Measurements from ENCODE around the gene TSPAN18. TPM values are rescaled to one million over a fixed set of nuclear protein-coding genes. Genes with fewer than 3 reads are reported as not detected.

TSPAN18 gene
- total RNA-seq, 6 donors from 2014 or later: 8.2 to 48.6 (median 17.5) TPM

DNA sequence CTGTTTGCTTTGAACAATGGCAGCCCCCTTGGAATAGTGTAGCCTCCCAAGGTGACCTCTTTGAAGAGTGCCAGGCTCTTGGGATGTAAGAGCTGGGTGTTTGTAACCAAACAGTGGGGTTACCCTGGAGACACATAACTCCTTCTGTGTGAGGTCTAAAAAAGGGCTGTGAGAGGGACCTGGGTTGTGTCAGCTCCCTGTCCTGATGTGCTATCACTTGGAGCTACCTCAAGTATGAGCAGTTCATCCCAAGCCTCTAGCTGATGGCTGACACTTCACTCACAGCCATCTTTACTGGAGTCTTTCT is 40.2 kb downstream of the TSPAN18 start:
- H3K9me3 ChIP-seq: no peaks in the 10 kb centered on the region
- H3K27me3 ChIP-seq: no peaks in the 10 kb centered on the region
- TF ChIP-seq, protein P1, sequence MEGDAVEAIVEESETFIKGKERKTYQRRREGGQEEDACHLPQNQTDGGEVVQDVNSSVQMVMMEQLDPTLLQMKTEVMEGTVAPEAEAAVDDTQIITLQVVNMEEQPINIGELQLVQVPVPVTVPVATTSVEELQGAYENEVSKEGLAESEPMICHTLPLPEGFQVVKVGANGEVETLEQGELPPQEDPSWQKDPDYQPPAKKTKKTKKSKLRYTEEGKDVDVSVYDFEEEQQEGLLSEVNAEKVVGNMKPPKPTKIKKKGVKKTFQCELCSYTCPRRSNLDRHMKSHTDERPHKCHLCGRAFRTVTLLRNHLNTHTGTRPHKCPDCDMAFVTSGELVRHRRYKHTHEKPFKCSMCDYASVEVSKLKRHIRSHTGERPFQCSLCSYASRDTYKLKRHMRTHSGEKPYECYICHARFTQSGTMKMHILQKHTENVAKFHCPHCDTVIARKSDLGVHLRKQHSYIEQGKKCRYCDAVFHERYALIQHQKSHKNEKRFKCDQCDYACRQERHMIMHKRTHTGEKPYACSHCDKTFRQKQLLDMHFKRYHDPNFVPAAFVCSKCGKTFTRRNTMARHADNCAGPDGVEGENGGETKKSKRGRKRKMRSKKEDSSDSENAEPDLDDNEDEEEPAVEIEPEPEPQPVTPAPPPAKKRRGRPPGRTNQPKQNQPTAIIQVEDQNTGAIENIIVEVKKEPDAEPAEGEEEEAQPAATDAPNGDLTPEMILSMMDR (IDR thresholded peaks at IDR 0.05): no peak
- TF ChIP-seq POLR2A (IDR thresholded peaks at IDR 0.05): no peak
- no peak for TF ChIP-seq EP300 (IDR thresholded peaks at IDR 0.05)
- no peak for TF ChIP-seq POLR2AphosphoS5 (IDR thresholded peaks at IDR 0.05)
- no peak overlapping the region for H3K4me3 ChIP-seq
- H3K4me1 ChIP-seq: peaks cover under 1 to 11% (median 6%) of the 10 kb centered on the region in 4 donors
- peak overlapping the region; percentile 9 to 75 (median 28) for H3K27ac ChIP-seq
- DNase-seq: no peak
- no peaks in the 10 kb centered on the region for H3K36me3 ChIP-seq
- ATAC-seq (ENCODE audit: low FRiP score in 2 of 2): peak in 1 of 2 donors; percentile 9

DNA sequence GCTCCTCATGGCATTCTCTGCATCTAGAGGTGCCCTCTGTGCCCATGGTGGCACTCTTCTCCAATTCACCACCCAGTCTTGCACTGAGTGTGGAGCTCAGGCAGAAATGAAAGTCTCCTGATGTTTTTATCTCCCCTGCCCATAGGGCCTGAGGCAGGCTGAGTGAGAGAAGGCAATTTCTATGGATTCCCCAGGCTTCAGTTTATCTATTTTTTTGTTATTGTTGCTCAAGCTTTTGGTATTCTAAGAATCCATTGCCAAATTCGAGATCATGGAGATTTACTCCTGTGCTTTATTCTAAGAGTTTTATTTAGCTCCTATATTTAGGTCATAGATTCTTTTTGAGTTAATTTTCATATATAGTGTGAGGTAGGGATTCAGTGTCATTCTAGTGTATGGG is 40.7 kb downstream of the TSPAN18 start:
- no peaks in the 10 kb centered on the region for H3K9me3 ChIP-seq
- H3K27me3 ChIP-seq: no peaks in the 10 kb centered on the region
- TF ChIP-seq, protein P1 (IDR thresholded peaks at IDR 0.05): no peak
- TF ChIP-seq EP300 (IDR thresholded peaks at IDR 0.05) (no peak), POLR2AphosphoS5 (IDR thresholded peaks at IDR 0.05) (no peak)
- H3K4me1 ChIP-seq: peaks cover 0 to 11% (median 6%) of the 10 kb centered on the region in 4 donors
- H3K36me3 ChIP-seq: no peaks in the 10 kb centered on the region
- ATAC-seq (ENCODE audit: low FRiP score in 2 of 2) (no peak), DNase-seq (no peak)
- peak overlapping the region in 1 of 4 donors; percentile 75 for H3K27ac ChIP-seq
- WGBS, 2 donors: 35 to 61% methylated on average over 1 of the region's 1 CpG
- no peak overlapping the region for H3K4me3 ChIP-seq

DNA sequence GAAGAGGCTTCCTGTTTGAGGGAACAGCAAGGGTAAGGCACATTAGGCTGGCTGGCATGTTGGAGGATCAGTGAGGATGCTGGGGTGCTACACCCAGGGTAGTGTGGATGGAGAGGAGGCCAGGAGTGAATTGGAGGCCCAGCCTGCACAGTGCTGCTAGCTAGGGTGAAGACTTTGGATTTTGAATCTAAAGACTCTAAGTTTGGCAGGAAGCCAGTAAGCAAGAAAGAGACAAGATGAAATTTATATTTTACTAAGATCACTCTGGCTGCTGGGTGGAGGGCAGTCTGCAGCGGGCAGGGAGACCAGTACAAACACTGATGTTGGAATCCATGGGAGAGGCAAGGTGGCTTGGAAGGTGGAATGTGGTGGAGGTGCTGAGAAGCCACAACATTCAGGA is 43.6 kb downstream of the TSPAN18 start:
- Histone ChIP-seq H3K9me3 (no peaks in the 10 kb centered on the region), H3K27me3 (no peaks in the 10 kb centered on the region), H3K4me3 (no peak overlapping the region), H3K27ac (no peak overlapping the region), H3K4me1 (peaks cover 13 to 25% (median 22%) of the 10 kb centered on the region in 4 donors), H3K36me3 (no peaks in the 10 kb centered on the region)
- ATAC-seq (ENCODE audit: low FRiP score in 2 of 2) (no peak), DNase-seq (no peak)
- WGBS, 2 donors: 89 to 90% methylated on average over 1 of the region's 1 CpG
- TF ChIP-seq POLR2A (IDR thresholded peaks at IDR 0.05): no peak

DNA sequence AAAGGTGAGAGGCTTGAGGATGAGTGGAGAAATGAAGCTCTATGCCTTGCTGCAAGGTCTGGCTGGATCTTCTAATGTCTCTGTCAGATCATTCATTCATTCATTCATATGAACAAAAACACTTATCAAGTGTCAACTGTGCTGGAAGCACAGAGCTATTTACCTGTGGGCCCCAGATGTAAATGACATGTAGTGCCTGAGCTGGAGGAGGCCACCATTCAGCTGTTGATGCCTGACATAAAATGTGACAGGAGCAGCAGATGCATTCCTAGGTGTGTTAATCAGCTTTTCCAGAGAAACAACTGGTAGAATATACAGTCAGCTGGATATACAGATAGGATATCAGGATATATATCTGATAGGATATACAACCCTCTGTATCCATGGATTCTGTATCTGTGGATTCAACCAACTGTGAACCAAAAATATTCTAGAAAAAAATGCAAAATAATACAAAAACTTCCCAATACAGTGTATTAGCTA is 44.5 kb downstream of the TSPAN18 start:
- no peak for ATAC-seq (ENCODE audit: low FRiP score in 2 of 2)
- H3K4me1 ChIP-seq: peaks cover 13 to 21% (median 19%) of the 10 kb centered on the region in 4 donors

DNA sequence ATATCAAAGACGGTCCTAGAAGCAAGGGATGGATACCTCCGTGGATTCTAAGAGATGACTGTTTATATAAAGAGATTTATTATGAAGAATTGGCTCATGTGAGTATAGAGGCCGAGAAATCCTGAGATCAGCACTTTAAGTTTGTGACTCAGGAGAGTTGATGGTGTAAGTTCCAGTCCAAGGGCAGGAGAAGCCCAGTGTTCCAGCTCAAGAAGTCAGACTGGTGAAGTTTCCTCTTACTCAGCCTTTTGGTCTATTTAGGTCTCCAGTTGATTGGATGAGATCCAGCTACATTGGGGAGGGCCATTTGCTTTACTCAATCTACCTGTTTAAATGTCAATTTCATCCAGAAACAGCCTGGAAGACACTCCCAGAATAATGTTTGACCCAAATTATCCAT is 45.1 kb downstream of the TSPAN18 start:
- no peaks in the 10 kb centered on the region for H3K36me3 ChIP-seq
- no peak for ATAC-seq (ENCODE audit: low FRiP score in 2 of 2)
- TF ChIP-seq POLR2A (IDR thresholded peaks at IDR 0.05) (no peak), POLR2AphosphoS5 (IDR thresholded peaks at IDR 0.05) (no peak)
- TF ChIP-seq, protein P1 (IDR thresholded peaks at IDR 0.05): no peak
- 79 to 88% methylated on average over 3 of the region's 3 CpGs for WGBS, 2 donors
- no peaks in the 10 kb centered on the region for H3K9me3 ChIP-seq
- H3K4me1 ChIP-seq: peaks cover 9 to 19% (median 15%) of the 10 kb centered on the region in 4 donors
- H3K27me3 ChIP-seq: no peaks in the 10 kb centered on the region
- H3K27ac ChIP-seq: no peak overlapping the region
- no peak overlapping the region for H3K4me3 ChIP-seq
- DNase-seq: no peak

More for the DNA sequence above, 44.5 kb downstream of the TSPAN18 start:
- Histone ChIP-seq H3K9me3 (no peaks in the 10 kb centered on the region), H3K27ac (no peak overlapping the region), H3K4me3 (no peak overlapping the region), H3K27me3 (no peaks in the 10 kb centered on the region), H3K36me3 (no peaks in the 10 kb centered on the region)
- no peak for DNase-seq
- TF ChIP-seq, protein P1 (IDR thresholded peaks at IDR 0.05): no peak
- TF ChIP-seq EP300 (IDR thresholded peaks at IDR 0.05) (no peak), POLR2A (IDR thresholded peaks at IDR 0.05) (no peak), POLR2AphosphoS5 (IDR thresholded peaks at IDR 0.05) (no peak)
